ENCODE results near the gene SPOCK3.

- TF ChIP-seq CTCF (conservative IDR thresholded peaks at IDR 0.05 in 1 of 2, IDR thresholded peaks at IDR 0.05 in 1 of 2; ENCODE audit: extremely low read depth in 1 of 2, insufficient read depth in 1 of 2, low read depth in 1 of 2, low read length in 2 of 2) (no peak), EZH2 (IDR thresholded peaks at IDR 0.05; ENCODE audit: borderline replicate concordance, low read length) (no peak)
Measured at GRCh38 chr4:166903408-166903807, 330.9 kb downstream of the SPOCK3 start.

Data from mammary epithelial cell (primary cell).